ENCODE results near the gene ADAMTSL2.

The ADAMTSL2 gene

GRCh38 chr9:133542002-133542401 is 7.5 kb downstream of the ADAMTSL2 start:
- H3K36me3 ChIP-seq, result no peaks in the 10 kb centered on the region
- no peak overlapping the region for H3K4me2 ChIP-seq
- H3K9ac ChIP-seq, result no peak overlapping the region
- no peak overlapping the region for H3K27ac ChIP-seq
- H4K20me1 ChIP-seq, result peaks cover 0 to 4% (median 0%) of the 10 kb centered on the region in 11 experiments; a peak in 1 of 22 replicates
- H3K4me1 ChIP-seq, result peaks cover 25 to 43% (median 30%) of the 10 kb centered on the region in 10 experiments
- no peak overlapping the region for H3K4me3 ChIP-seq
- peaks cover 15 to 30% (median 23%) of the 10 kb centered on the region in 11 experiments for H3K27me3 ChIP-seq
- TF ChIP-seq Cebpa-rat (IDR thresholded peaks at IDR 0.05), result no peak
- H3K9me3 ChIP-seq (replicated peaks in 1 of 11), result no peaks in the 10 kb centered on the region

DNA sequence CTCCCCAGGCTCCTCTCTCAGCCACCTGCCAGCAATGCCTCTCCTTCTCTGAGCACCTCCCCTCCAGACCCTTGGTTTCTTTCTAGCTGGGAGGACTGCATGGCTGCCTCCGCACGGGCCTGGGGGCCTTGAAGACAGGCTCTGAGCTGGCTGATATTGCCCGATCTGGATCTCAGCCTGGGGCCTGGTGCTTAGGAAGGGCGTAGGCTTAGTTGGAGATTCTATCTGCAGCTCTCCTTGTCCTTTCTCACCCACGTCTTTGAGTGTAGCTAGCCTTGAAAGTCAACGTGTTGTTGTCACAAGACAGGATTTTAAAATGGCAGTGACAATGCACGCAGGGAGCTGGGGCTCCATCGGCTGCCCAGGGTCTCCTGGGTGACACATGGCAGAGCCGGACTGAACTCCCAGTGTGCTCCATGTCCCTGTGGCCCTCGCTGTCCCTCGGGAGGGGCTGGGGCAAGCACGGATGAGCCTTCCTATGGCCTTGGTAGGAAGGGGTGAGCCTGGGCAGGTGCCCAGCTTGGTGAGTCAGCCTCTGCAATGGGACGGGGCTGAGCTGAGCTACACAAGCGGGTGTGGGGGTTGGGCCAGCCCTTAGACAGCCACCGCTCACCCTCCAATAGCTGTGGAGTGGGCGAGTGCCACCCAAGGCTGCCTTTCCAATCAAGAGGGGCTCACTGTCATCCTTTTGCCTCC is 9.4 kb downstream of the ADAMTSL2 start:
- H4K20me1 ChIP-seq, result peaks cover 0 to 4% (median 0%) of the 10 kb centered on the region in 11 experiments; a peak in 1 of 22 replicates
- no peaks in the 10 kb centered on the region for H3K36me3 ChIP-seq
- H3K4me1 ChIP-seq, result peaks cover 22 to 47% (median 33%) of the 10 kb centered on the region in 10 experiments
- H3K4me3 ChIP-seq, result no peak overlapping the region
- no peak overlapping the region for H3K27ac ChIP-seq
- no peaks in the 10 kb centered on the region for H3K9me3 ChIP-seq (replicated peaks in 1 of 11)
- peak overlapping the region in 5 of 11 experiments; percentile 11 to 29 (median 25); a peak in 6 of 22 replicates for H3K4me2 ChIP-seq
- peaks cover 2 to 18% (median 13%) of the 10 kb centered on the region in 11 experiments; a peak in 21 of 22 replicates for H3K27me3 ChIP-seq
- H3K9ac ChIP-seq, result no peak overlapping the region
- TF ChIP-seq Cebpa-rat (IDR thresholded peaks at IDR 0.05), result no peak

GRCh38 chr9:133545494-133546286 is 11.2 kb downstream of the ADAMTSL2 start:
- no peak for TF ChIP-seq Cebpa-rat (IDR thresholded peaks at IDR 0.05)
- H3K9ac ChIP-seq, result no peak overlapping the region
- no peak overlapping the region for H3K27ac ChIP-seq
- H3K4me3 ChIP-seq, result no peak overlapping the region
- peaks cover 0 to under 1% (median 0%) of the 10 kb centered on the region in 11 experiments; a peak in 3 of 22 replicates for H3K27me3 ChIP-seq
- H3K4me2 ChIP-seq, result no peak overlapping the region
- H3K4me1 ChIP-seq, result peaks cover 5 to 46% (median 32%) of the 10 kb centered on the region in 10 experiments
- no peaks in the 10 kb centered on the region for H3K9me3 ChIP-seq (replicated peaks in 1 of 11)
- peaks cover 0 to 4% (median 0%) of the 10 kb centered on the region in 11 experiments; a peak in 2 of 22 replicates for H4K20me1 ChIP-seq
- no peaks in the 10 kb centered on the region for H3K36me3 ChIP-seq

DNA sequence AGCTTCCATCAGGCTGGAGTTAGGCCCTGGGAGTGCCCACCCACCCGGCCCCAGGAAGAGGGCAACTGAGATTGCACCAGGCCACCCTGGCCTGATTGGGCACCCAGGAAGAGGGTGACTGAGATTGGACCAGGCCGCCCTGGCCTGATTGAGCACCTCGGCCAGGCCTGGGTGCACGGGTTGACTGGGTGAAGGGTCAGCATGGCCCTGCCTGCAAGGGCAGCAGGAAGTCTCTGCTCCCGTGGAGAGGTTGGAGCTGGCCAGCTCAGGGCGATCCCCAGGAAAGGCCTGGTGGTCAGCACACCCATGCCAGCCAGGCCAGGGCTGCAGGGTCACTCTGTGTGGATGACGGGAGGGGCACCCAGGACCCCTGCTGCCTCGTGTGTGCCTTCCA is 11.8 kb downstream of the ADAMTSL2 start:
- no peak for TF ChIP-seq Cebpa-rat (IDR thresholded peaks at IDR 0.05)
- Histone ChIP-seq H4K20me1 (peaks cover 0 to 4% (median 0%) of the 10 kb centered on the region in 11 experiments; a peak in 2 of 22 replicates), H3K36me3 (no peaks in the 10 kb centered on the region), H3K4me1 (peaks cover 0 to 43% (median 29%) of the 10 kb centered on the region in 10 experiments; a peak in 18 of 20 replicates), H3K9me3 (replicated peaks in 1 of 11) (no peaks in the 10 kb centered on the region), H3K27ac (no peak overlapping the region), H3K9ac (no peak overlapping the region), H3K4me2 (no peak overlapping the region), H3K4me3 (no peak overlapping the region), H3K27me3 (no peaks in the 10 kb centered on the region)

DNA sequence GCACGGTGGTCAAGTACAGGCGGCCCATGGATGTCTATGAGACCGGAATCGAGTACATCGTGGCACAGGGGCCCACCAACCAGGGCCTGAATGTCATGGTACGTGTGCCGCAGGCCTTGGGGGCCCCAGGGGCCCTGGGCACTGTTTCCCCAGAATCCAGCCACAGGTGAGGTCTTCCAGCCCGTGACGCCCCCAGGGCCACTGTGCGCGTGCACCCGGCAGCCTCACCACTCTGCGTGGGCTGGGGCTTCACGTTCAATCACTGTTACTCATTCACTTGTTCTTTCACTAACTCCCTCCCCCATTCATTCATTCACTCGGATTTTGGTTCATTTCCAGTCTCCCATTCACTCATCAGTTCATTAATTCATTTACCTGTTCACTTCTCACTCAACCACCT is 12.6 kb downstream of the ADAMTSL2 start:
- Histone ChIP-seq H3K4me2 (no peak overlapping the region), H3K9me3 (replicated peaks in 1 of 11) (no peaks in the 10 kb centered on the region), H3K27ac (no peak overlapping the region), H3K36me3 (no peaks in the 10 kb centered on the region), H3K4me3 (no peak overlapping the region), H3K27me3 (no peaks in the 10 kb centered on the region), H4K20me1 (peaks cover 0 to 4% (median 0%) of the 10 kb centered on the region in 11 experiments; a peak in 2 of 22 replicates), H3K4me1 (peaks cover 0 to 42% (median 28%) of the 10 kb centered on the region in 10 experiments; a peak in 18 of 20 replicates), H3K9ac (no peak overlapping the region)
- TF ChIP-seq Cebpa-rat (IDR thresholded peaks at IDR 0.05), result no peak

- Histone ChIP-seq H3K9ac (no peak overlapping the region), H3K36me3 (no peaks in the 10 kb centered on the region), H4K20me1 (peaks cover 0 to 1% (median 0%) of the 10 kb centered on the region in 11 experiments; a peak in 1 of 22 replicates), H3K4me3 (no peak overlapping the region), H3K4me1 (peaks cover 8 to 65% (median 46%) of the 10 kb centered on the region in 10 experiments), H3K27me3 (peaks cover 0 to 7% (median 0%) of the 10 kb centered on the region in 11 experiments; a peak in 2 of 22 replicates), H3K27ac (no peak overlapping the region), H3K9me3 (replicated peaks in 1 of 11) (no peaks in the 10 kb centered on the region), H3K4me2 (no peak overlapping the region)
- TF ChIP-seq Cebpa-rat (IDR thresholded peaks at IDR 0.05), result no peak
Observed at GRCh38 chr9:133551446-133551845, 16.9 kb downstream of the ADAMTSL2 start.

DNA sequence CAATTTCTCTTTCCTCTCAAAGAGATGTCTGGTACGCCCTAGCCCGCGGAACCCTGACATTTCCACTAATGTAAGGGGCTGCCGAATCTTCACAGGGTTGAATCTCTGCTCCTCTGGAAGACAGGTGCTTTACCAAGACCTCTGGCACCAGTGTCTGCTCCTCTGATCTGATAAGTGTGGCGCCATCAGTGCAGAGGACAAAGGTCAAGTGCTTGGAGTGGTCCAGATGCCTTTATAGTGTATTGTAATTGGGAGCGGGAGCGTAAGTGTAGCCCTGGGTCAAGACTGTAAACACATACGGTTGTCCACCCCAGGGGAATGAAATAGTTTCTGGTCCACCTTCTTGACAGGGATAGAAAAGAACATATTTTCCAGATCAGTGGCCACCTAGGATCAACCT is 17.7 kb downstream of the ADAMTSL2 start:
- no peaks in the 10 kb centered on the region for H3K36me3 ChIP-seq
- no peaks in the 10 kb centered on the region; a peak in 1 of 22 replicates for H4K20me1 ChIP-seq
- peaks cover 16 to 73% (median 53%) of the 10 kb centered on the region in 10 experiments for H3K4me1 ChIP-seq
- no peak overlapping the region for H3K27ac ChIP-seq
- H3K27me3 ChIP-seq, result peaks cover 0 to 15% (median 0%) of the 10 kb centered on the region in 11 experiments; a peak in 3 of 22 replicates
- H3K4me3 ChIP-seq, result no peak overlapping the region
- H3K4me2 ChIP-seq, result no peak overlapping the region
- no peaks in the 10 kb centered on the region for H3K9me3 ChIP-seq (replicated peaks in 1 of 11)
- no peak for TF ChIP-seq Cebpa-rat (IDR thresholded peaks at IDR 0.05)
- H3K9ac ChIP-seq, result no peak overlapping the region

DNA sequence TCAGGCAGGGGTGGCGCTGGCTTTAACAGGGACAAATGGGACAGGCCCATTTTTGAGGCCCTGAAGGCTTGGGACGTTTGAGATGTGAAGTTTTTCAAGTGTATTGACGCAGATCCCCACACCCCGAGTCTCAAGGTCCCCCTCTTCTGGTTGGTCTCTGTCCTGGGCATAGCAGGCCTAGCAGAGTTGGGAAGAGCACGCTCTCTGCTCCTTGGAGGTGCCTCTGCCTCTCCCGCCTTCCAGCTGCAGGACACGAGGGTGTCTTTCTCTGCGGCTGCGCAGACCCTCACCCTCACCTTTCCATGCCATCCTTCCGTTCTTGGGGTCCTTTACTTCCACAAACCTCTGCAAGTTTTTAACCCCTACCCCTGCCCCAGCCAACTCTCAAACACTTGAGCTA is 18.6 kb downstream of the ADAMTSL2 start:
- Histone ChIP-seq H3K27ac (peak overlapping the region in 1 of 11 experiments; percentile 24; a peak in 1 of 22 replicates), H3K27me3 (peaks cover 0 to 18% (median 0%) of the 10 kb centered on the region in 11 experiments; a peak in 3 of 22 replicates), H3K4me3 (no peak overlapping the region), H3K4me1 (peaks cover 25 to 80% (median 61%) of the 10 kb centered on the region in 10 experiments), H3K9me3 (replicated peaks in 1 of 11) (no peaks in the 10 kb centered on the region), H3K4me2 (peak overlapping the region in 4 of 11 experiments; percentile 7 to 96 (median 52); a peak in 2 of 22 replicates), H4K20me1 (no peaks in the 10 kb centered on the region; a peak in 1 of 22 replicates), H3K9ac (0 out of 22 replicates have a peak overlapping the region, but pooled peaks of 2 of the 11 experiments have one; percentile 5 to 18), H3K36me3 (no peaks in the 10 kb centered on the region)
- TF ChIP-seq Cebpa-rat (IDR thresholded peaks at IDR 0.05), result no peak
